Neural progenitor cell (in vitro differentiated cells): ENCODE measurements around the gene FHAD1. TPM values are rescaled to one million over a fixed set of nuclear protein-coding genes. Genes with fewer than 3 reads are reported as not detected.

Experiments used
- DNase-seq: peaks from one replicate; pipeline ENCODE4 v3.0.0-alpha.2; 2016; ENCODE audit warnings: low spot score
- H2AFZ ChIP-seq: fragments of 200-600 bp; sonication (generic); replicated peaks from 2 replicates; pipeline ENCODE4 v1.6.1; 2016; ENCODE audit warnings: antibody characterized with exemption
- H3F3A ChIP-seq: fragments of 200-600 bp; sonication (generic); 2 replicates; pipeline ENCODE4 v1.6.1; 2016; ENCODE audit warnings: antibody characterized with exemption, low read depth
- H3K27ac ChIP-seq: fragments of 200-600 bp; sonication (generic); 2 replicates; pipeline ENCODE4 v1.5.1; 2016; ENCODE audit warnings: mild to moderate bottlenecking
- H3K27me3 ChIP-seq: fragments of 200-600 bp; sonication (generic); 2 replicates; pipeline ENCODE4 v1.6.1; 2016; ENCODE audit warnings: mild to moderate bottlenecking, moderate library complexity
- H3K36me3 ChIP-seq: fragments of 200-600 bp; sonication (generic); 2 replicates; pipeline ENCODE4 v1.5.1; 2016
- H3K4me1 ChIP-seq: fragments of 200-600 bp; sonication (generic); 2 replicates; pipeline ENCODE4 v1.6.1; 2016; ENCODE audit warnings: mixed run types
- H3K4me2 ChIP-seq: fragments of 200-600 bp; sonication (generic); 2 replicates; pipeline ENCODE4 v1.6.1; 2016
- H3K4me3 ChIP-seq: fragments of 200-600 bp; sonication (generic); 2 replicates; pipeline ENCODE4 v1.5.1; 2016
- H3K79me2 ChIP-seq: fragments of 200-600 bp; sonication (generic); 2 replicates; pipeline ENCODE4 v1.6.1; 2016; ENCODE audit warnings: low read depth
- H3K9ac ChIP-seq: fragments of 200-600 bp; sonication (generic); 2 replicates; pipeline ENCODE4 v1.6.1; 2016
- H3K9me3 ChIP-seq: fragments of 200-600 bp; sonication (generic); 2 replicates; pipeline ENCODE4 v1.5.1; 2016; ENCODE audit warnings: low read depth
- H4K20me1 ChIP-seq: fragments of 200-600 bp; sonication (generic); 2 replicates; pipeline ENCODE4 v1.6.1; 2016; ENCODE audit warnings: low read depth
- H3K27ac Mint-ChIP-seq: 3 replicates; pipeline ENCODE4 v1.8.0; 2021; ENCODE audit warnings: mixed read lengths
- H3K27me3 Mint-ChIP-seq: 2 replicates; pipeline ENCODE4 v1.8.0; 2022; ENCODE audit warnings: low read depth, mild to moderate bottlenecking, inconsistent platforms, moderate library complexity, mixed read lengths; ENCODE audit not compliant: insufficient read depth
- H3K36me3 Mint-ChIP-seq: 3 replicates; pipeline ENCODE4 v1.8.0; 2021; ENCODE audit warnings: mixed read lengths
- H3K4me1 Mint-ChIP-seq: 3 replicates; pipeline ENCODE4 v1.8.0; 2021; ENCODE audit warnings: mixed read lengths
- H3K4me3 Mint-ChIP-seq: 3 replicates; pipeline ENCODE4 v1.8.0; 2021; ENCODE audit warnings: mild to moderate bottlenecking, moderate library complexity, mixed read lengths
- H3K9me3 Mint-ChIP-seq: 3 replicates; pipeline ENCODE4 v1.8.0; 2020; ENCODE audit warnings: mixed read lengths
- CTCF ChIP-seq: fragments of 200-600 bp; sonication (generic); IDR thresholded peaks from 2 replicates; pipeline ENCODE4 v1.5.1; 2017; ENCODE audit warnings: antibody characterized with exemption, mild to moderate bottlenecking
- EZH2 ChIP-seq: fragments of 200-600 bp; sonication (generic); IDR thresholded peaks from 2 replicates; pipeline ENCODE4 v1.6.1; 2017; ENCODE audit warnings: antibody characterized with exemption, mild to moderate bottlenecking, moderate library complexity
- EZH2phosphoT487 ChIP-seq: fragments of 200-600 bp; sonication (generic); IDR thresholded peaks from 2 replicates; pipeline ENCODE4 v1.6.1; 2017; ENCODE audit warnings: antibody characterized with exemption
- total RNA-seq: library from RNA; depleted of rRNA; stranded (reverse); fragments of >200 nt; gene quantifications from 2 replicates; pipeline ENCODE4 v1.2.3, GENCODE V29; 2015; ENCODE audit warnings: low replicate concordance

FHAD1 gene
- total RNA-seq, 1 donor from 2014 or later: 9.1 TPM

GRCh38 chr1:15280416-15280815 lies 33.4 kb downstream of the FHAD1 start:
- TF ChIP-seq CTCF (no peak), EZH2phosphoT487 (no peak), EZH2 (no peak)
- Histone ChIP-seq H2AFZ (no peak overlapping the region), H3K4me3 (no peak overlapping the region), H3K9me3 (no peaks in the 10 kb centered on the region), H4K20me1 (no peaks in the 10 kb centered on the region), H3F3A (no peaks in the 10 kb centered on the region), H3K4me2 (no peak overlapping the region), H3K27ac (no peak overlapping the region), H3K36me3 (no peaks in the 10 kb centered on the region), H3K4me1 (no peaks in the 10 kb centered on the region), H3K79me2 (no peaks in the 10 kb centered on the region), H3K9ac (no peak overlapping the region), H3K27me3 (no peaks in the 10 kb centered on the region)
- H3K4me3 Mint-ChIP-seq: no peak overlapping the region
- H3K27me3 Mint-ChIP-seq: no peaks in the 10 kb centered on the region
- no peak for DNase-seq
- no peaks in the 10 kb centered on the region for H3K9me3 Mint-ChIP-seq
- peaks cover 6% of the 10 kb centered on the region for H3K4me1 Mint-ChIP-seq
- H3K27ac Mint-ChIP-seq: no peak overlapping the region
- no peaks in the 10 kb centered on the region for H3K36me3 Mint-ChIP-seq

- Histone ChIP-seq H3K4me1 (no peaks in the 10 kb centered on the region), H3K4me3 (no peak overlapping the region), H3K79me2 (no peaks in the 10 kb centered on the region), H3F3A (no peaks in the 10 kb centered on the region), H3K9me3 (no peaks in the 10 kb centered on the region), H3K9ac (no peak overlapping the region), H2AFZ (no peak overlapping the region), H3K27me3 (no peaks in the 10 kb centered on the region), H3K36me3 (no peaks in the 10 kb centered on the region), H3K27ac (no peak overlapping the region), H4K20me1 (no peaks in the 10 kb centered on the region), H3K4me2 (no peak overlapping the region)
- Mint-ChIP-seq H3K27me3 (no peaks in the 10 kb centered on the region), H3K27ac (no peak overlapping the region), H3K4me3 (no peak overlapping the region), H3K9me3 (no peaks in the 10 kb centered on the region), H3K4me1 (peaks cover 3% of the 10 kb centered on the region), H3K36me3 (no peaks in the 10 kb centered on the region)
- no peak for DNase-seq
- TF ChIP-seq CTCF (no peak), EZH2phosphoT487 (no peak), EZH2 (no peak)
Measured at GRCh38 chr1:15282038-15282437, 35.0 kb downstream of the FHAD1 start.

- H3K36me3 ChIP-seq: no peaks in the 10 kb centered on the region
- Mint-ChIP-seq H3K4me1 (peaks cover 3% of the 10 kb centered on the region), H3K9me3 (no peaks in the 10 kb centered on the region), H3K27ac (no peak overlapping the region), H3K4me3 (no peak overlapping the region), H3K27me3 (no peaks in the 10 kb centered on the region), H3K36me3 (no peaks in the 10 kb centered on the region)
- no peaks in the 10 kb centered on the region for H3F3A ChIP-seq
- no peak overlapping the region for H3K9ac ChIP-seq
- no peaks in the 10 kb centered on the region for H3K4me1 ChIP-seq
- no peak overlapping the region for H3K4me2 ChIP-seq
- TF ChIP-seq CTCF: no peak
- TF ChIP-seq EZH2phosphoT487: no peak
- TF ChIP-seq EZH2: no peak
- no peak for DNase-seq
- H2AFZ ChIP-seq: no peak overlapping the region
- no peaks in the 10 kb centered on the region for H4K20me1 ChIP-seq
- H3K27me3 ChIP-seq: no peaks in the 10 kb centered on the region
- H3K4me3 ChIP-seq: no peak overlapping the region
- H3K27ac ChIP-seq: no peak overlapping the region
- H3K9me3 ChIP-seq: no peaks in the 10 kb centered on the region
- no peaks in the 10 kb centered on the region for H3K79me2 ChIP-seq
Measured at GRCh38 chr1:15282810-15283474, 35.9 kb downstream of the FHAD1 start.
